Mesendoderm (in vitro differentiated cells): ENCODE results near the gene SLC8A1.
A peak's percentile ranks its signal among the peaks of the same experiment; 100 is the strongest.

Source experiments
- DNase-seq: peaks from one replicate; pipeline ENCODE4 v3.0.0; 2013
- H2AK5ac ChIP-seq: 2 replicates; pipeline ENCODE4 v1.6.1; 2013; ENCODE audit warnings: low read length, inconsistent platforms
- H2BK120ac ChIP-seq: 2 replicates; pipeline ENCODE4 v1.6.1; 2013; ENCODE audit warnings: low read depth, mild to moderate bottlenecking, low read length, moderate library complexity, mixed read lengths
- H2BK15ac ChIP-seq: replicated peaks from 2 replicates; pipeline ENCODE4 v1.6.1; 2013; ENCODE audit warnings: low read depth, mild to moderate bottlenecking, moderate library complexity
- H2BK5ac ChIP-seq: 2 replicates; pipeline ENCODE4 v1.6.1; 2013; ENCODE audit warnings: low read length, inconsistent platforms
- H3K18ac ChIP-seq: 2 replicates; pipeline ENCODE4 v1.6.1; 2013; ENCODE audit warnings: mild to moderate bottlenecking, low read length, mixed read lengths
- H3K23ac ChIP-seq: one replicate; pipeline ENCODE4 v1.6.1; 2013; ENCODE audit warnings: low read length
- H3K27ac ChIP-seq: 2 replicates; pipeline ENCODE4 v1.5.1; 2013; ENCODE audit warnings: low read depth, mild to moderate bottlenecking, inconsistent platforms, low read length, moderate library complexity
- H3K27me3 ChIP-seq: 2 replicates; pipeline ENCODE4 v1.6.1; 2013; ENCODE audit warnings: low read length, control low read depth, mild to moderate bottlenecking, inconsistent platforms; ENCODE audit not compliant: insufficient read depth, poor library complexity
- H3K36me3 ChIP-seq: 2 replicates; pipeline ENCODE4 v1.6.1; 2013; ENCODE audit warnings: low read length, inconsistent platforms; ENCODE audit not compliant: control insufficient read depth, insufficient read depth
- H3K4ac ChIP-seq: one replicate; pipeline ENCODE4 v1.6.1; 2013; ENCODE audit warnings: low read depth, mild to moderate bottlenecking, low read length, moderate library complexity
- H3K4me1 ChIP-seq: 2 replicates; pipeline ENCODE4 v1.6.1; 2013; ENCODE audit warnings: low read depth, low read length, inconsistent platforms; ENCODE audit not compliant: control insufficient read depth
- H3K4me2 ChIP-seq: 2 replicates; pipeline ENCODE4 v1.6.1; 2013; ENCODE audit warnings: low read length
- H3K4me3 ChIP-seq: 2 replicates; pipeline ENCODE4 v1.5.1; 2013; ENCODE audit warnings: mild to moderate bottlenecking, low read length
- H3K56ac ChIP-seq: one replicate; pipeline ENCODE4 v1.6.1; 2013; ENCODE audit warnings: low read length
- H3K79me1 ChIP-seq: 2 replicates; pipeline ENCODE4 v1.6.1; 2013; ENCODE audit warnings: low read length, inconsistent platforms
- H3K79me2 ChIP-seq: 2 replicates; pipeline ENCODE4 v1.6.1; 2013; ENCODE audit warnings: mild to moderate bottlenecking, low read length; ENCODE audit not compliant: control insufficient read depth, insufficient read depth
- H3K9ac ChIP-seq: 2 replicates; pipeline ENCODE4 v1.6.1; 2013; ENCODE audit warnings: low read length, inconsistent platforms
- H4K5ac ChIP-seq: one replicate; pipeline ENCODE4 v1.6.1; 2013; ENCODE audit warnings: low read length
- H4K8ac ChIP-seq: one replicate; pipeline ENCODE4 v1.6.1; 2013; ENCODE audit warnings: low read depth, mild to moderate bottlenecking, control low read depth, low read length, moderate library complexity
- WGBS: extraction: QIAGEN DNeasy Blood & Tissue Kit; methylation state at CpG from one replicate; pipeline ENCODE4 v1.1.7; 2013; ENCODE audit warnings: low lambda C conversion rate, missing lambda C conversion rate; ENCODE audit not compliant: insufficient coverage; ENCODE audit errors: extremely low coverage; 5-methylcytosine and 5-hydroxymethylcytosine counted together

The SLC8A1 gene

GRCh38 chr2:40113272-40113968, 338.5 kb downstream of the SLC8A1 start:
- Histone ChIP-seq H2BK5ac (no peak overlapping the region), H3K18ac (no peak overlapping the region), H3K9ac (no peak overlapping the region), H2BK15ac (no peak overlapping the region), H3K79me1 (no peaks in the 10 kb centered on the region), H3K4ac (no peak overlapping the region), H3K4me2 (no peak overlapping the region), H3K36me3 (no peaks in the 10 kb centered on the region), H3K4me1 (no peaks in the 10 kb centered on the region), H3K79me2 (no peaks in the 10 kb centered on the region), H2AK5ac (no peak overlapping the region), H2BK120ac (no peak overlapping the region), H3K27ac (no peak overlapping the region), H3K23ac (no peak overlapping the region), H3K56ac (no peak overlapping the region), H3K27me3 (no peaks in the 10 kb centered on the region), H3K4me3 (no peak overlapping the region), H4K5ac (no peak overlapping the region), H4K8ac (no peak overlapping the region)
- no peak for DNase-seq
- WGBS, result no CpG with 5 or more reads among the region's 4 CpGs

GRCh38 chr2:40109381-40109780, 342.5 kb downstream of the SLC8A1 start:
- H4K5ac ChIP-seq, result no peak overlapping the region
- no peak overlapping the region for H2BK5ac ChIP-seq
- no peaks in the 10 kb centered on the region for H3K79me1 ChIP-seq
- DNase-seq, result no peak
- H2AK5ac ChIP-seq, result no peak overlapping the region
- H3K27me3 ChIP-seq, result no peaks in the 10 kb centered on the region
- no CpG with 5 or more reads among the region's 4 CpGs for WGBS
- H3K4me1 ChIP-seq, result no peaks in the 10 kb centered on the region
- no peak overlapping the region for H3K4ac ChIP-seq
- no peak overlapping the region for H3K27ac ChIP-seq
- H3K4me2 ChIP-seq, result no peak overlapping the region
- H3K18ac ChIP-seq, result no peak overlapping the region
- no peak overlapping the region for H3K4me3 ChIP-seq
- no peak overlapping the region for H2BK120ac ChIP-seq
- H4K8ac ChIP-seq, result no peak overlapping the region
- no peak overlapping the region for H2BK15ac ChIP-seq
- no peaks in the 10 kb centered on the region for H3K36me3 ChIP-seq
- no peaks in the 10 kb centered on the region for H3K79me2 ChIP-seq
- H3K56ac ChIP-seq, result no peak overlapping the region
- H3K9ac ChIP-seq, result no peak overlapping the region
- H3K23ac ChIP-seq, result no peak overlapping the region

- H3K36me3 ChIP-seq, result no peaks in the 10 kb centered on the region
- H3K27ac ChIP-seq, result no peak overlapping the region
- no peak overlapping the region for H2BK5ac ChIP-seq
- H3K56ac ChIP-seq, result no peak overlapping the region
- no peak overlapping the region for H2BK120ac ChIP-seq
- H3K4me1 ChIP-seq, result no peaks in the 10 kb centered on the region
- no peak overlapping the region for H3K4ac ChIP-seq
- no peaks in the 10 kb centered on the region for H3K79me2 ChIP-seq
- H4K5ac ChIP-seq, result no peak overlapping the region
- no peak overlapping the region for H3K18ac ChIP-seq
- H3K23ac ChIP-seq, result no peak overlapping the region
- H3K79me1 ChIP-seq, result no peaks in the 10 kb centered on the region
- no peak overlapping the region for H2AK5ac ChIP-seq
- H4K8ac ChIP-seq, result no peak overlapping the region
- H3K9ac ChIP-seq, result no peak overlapping the region
- no peak overlapping the region for H3K4me2 ChIP-seq
- H3K27me3 ChIP-seq, result no peaks in the 10 kb centered on the region
- no peak overlapping the region for H2BK15ac ChIP-seq
- no peak for DNase-seq
- WGBS, result no CpG with 5 or more reads among the region's 4 CpGs
- no peak overlapping the region for H3K4me3 ChIP-seq
Measured at GRCh38 chr2:40108851-40109250, 343.0 kb downstream of the SLC8A1 start.

GRCh38 chr2:40106061-40106460, 345.8 kb downstream of the SLC8A1 start:
- no peak overlapping the region for H2AK5ac ChIP-seq
- no peak overlapping the region for H3K9ac ChIP-seq
- no peaks in the 10 kb centered on the region for H3K79me1 ChIP-seq
- no peak overlapping the region for H2BK5ac ChIP-seq
- no peak for DNase-seq
- H3K79me2 ChIP-seq, result no peaks in the 10 kb centered on the region
- no peak overlapping the region for H2BK120ac ChIP-seq
- H3K27ac ChIP-seq, result no peak overlapping the region
- no CpG with 5 or more reads among the region's 2 CpGs for WGBS
- no peak overlapping the region for H3K4ac ChIP-seq
- no peak overlapping the region for H2BK15ac ChIP-seq
- H3K4me2 ChIP-seq, result no peak overlapping the region
- H3K23ac ChIP-seq, result no peak overlapping the region
- H4K5ac ChIP-seq, result no peak overlapping the region
- H3K18ac ChIP-seq, result no peak overlapping the region
- no peaks in the 10 kb centered on the region for H3K36me3 ChIP-seq
- H3K27me3 ChIP-seq, result no peaks in the 10 kb centered on the region
- H3K56ac ChIP-seq, result no peak overlapping the region
- no peak overlapping the region for H3K4me3 ChIP-seq
- no peak overlapping the region for H4K8ac ChIP-seq
- no peaks in the 10 kb centered on the region for H3K4me1 ChIP-seq

GRCh38 chr2:40105593-40105992, 346.3 kb downstream of the SLC8A1 start:
- no peak overlapping the region for H3K4me2 ChIP-seq
- no peaks in the 10 kb centered on the region for H3K79me2 ChIP-seq
- H2AK5ac ChIP-seq, result no peak overlapping the region
- H4K5ac ChIP-seq, result no peak overlapping the region
- peak; percentile 63 for DNase-seq
- no peaks in the 10 kb centered on the region for H3K36me3 ChIP-seq
- H2BK120ac ChIP-seq, result no peak overlapping the region
- no peak overlapping the region for H3K9ac ChIP-seq
- no peak overlapping the region for H3K18ac ChIP-seq
- H3K27ac ChIP-seq, result no peak overlapping the region
- no peak overlapping the region for H3K4me3 ChIP-seq
- H3K27me3 ChIP-seq, result no peaks in the 10 kb centered on the region
- H4K8ac ChIP-seq, result no peak overlapping the region
- H3K4me1 ChIP-seq, result no peaks in the 10 kb centered on the region
- H3K56ac ChIP-seq, result no peak overlapping the region
- H3K79me1 ChIP-seq, result no peaks in the 10 kb centered on the region
- no peak overlapping the region for H3K23ac ChIP-seq
- no CpG with 5 or more reads among the region's 5 CpGs for WGBS
- H2BK5ac ChIP-seq, result no peak overlapping the region
- no peak overlapping the region for H2BK15ac ChIP-seq
- no peak overlapping the region for H3K4ac ChIP-seq

- Histone ChIP-seq H3K9ac (no peak overlapping the region), H3K36me3 (no peaks in the 10 kb centered on the region), H3K23ac (no peak overlapping the region), H4K8ac (no peak overlapping the region), H3K56ac (no peak overlapping the region), H3K4me3 (no peak overlapping the region), H3K4me2 (no peak overlapping the region), H2BK5ac (no peak overlapping the region), H2BK15ac (no peak overlapping the region), H3K27me3 (no peaks in the 10 kb centered on the region), H3K4me1 (no peaks in the 10 kb centered on the region), H2BK120ac (no peak overlapping the region), H4K5ac (no peak overlapping the region), H3K79me2 (no peaks in the 10 kb centered on the region), H3K79me1 (no peaks in the 10 kb centered on the region), H2AK5ac (no peak overlapping the region), H3K4ac (no peak overlapping the region), H3K18ac (no peak overlapping the region), H3K27ac (no peak overlapping the region)
- no CpG with 5 or more reads among the region's 2 CpGs for WGBS
- DNase-seq, result no peak
Measured at GRCh38 chr2:40103590-40103989, 348.3 kb downstream of the SLC8A1 start.
